Measurements from ENCODE around the gene NMT1.

DNA sequence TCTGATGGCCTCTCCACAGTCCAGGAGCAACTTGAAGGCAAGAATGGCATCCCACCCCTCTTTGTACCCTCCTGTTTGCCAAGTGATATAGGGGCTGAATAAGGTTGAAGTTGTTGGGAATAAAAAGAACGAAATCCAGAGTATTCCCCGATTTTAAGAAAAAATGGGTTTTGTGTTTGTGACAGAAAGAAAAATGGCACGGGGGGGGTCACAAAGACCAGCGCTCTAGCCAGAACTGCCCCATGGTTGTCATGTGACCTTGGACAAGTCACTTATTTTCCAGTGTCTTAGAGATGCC is 85.4 kb downstream of the NMT1 start:
- TF ChIP-seq TAF1 (IDR thresholded peaks at IDR 0.05; ENCODE audit: borderline replicate concordance, low read depth, low read length) (no peak), POLR2A (IDR thresholded peaks at IDR 0.05; ENCODE audit: low read depth, low read length) (no peak), POLR2AphosphoS5 (IDR thresholded peaks at IDR 0.05; ENCODE audit: low read depth, low read length) (no peak)
